Activated T-cell treated with anti-CD3 and anti-CD28 coated beads for 24 hours (primary cell): ENCODE data around the gene CEP192.

Experiments used
- DNase-seq: peaks from one replicate; pipeline ENCODE4 v3.0.0-alpha.2; 2020; ENCODE audit warnings: low read depth

Gene CEP192

GRCh38 chr18:13139885-13140450 is 148.8 kb downstream of the CEP192 start:
- no peak for DNase-seq

- no peak for DNase-seq
Observed at GRCh38 chr18:13141209-13141608, 150.0 kb downstream of the CEP192 start.

- no peak for DNase-seq
Observed at GRCh38 chr18:13145636-13146190, 154.6 kb downstream of the CEP192 start.

- no peak for DNase-seq
Observed at GRCh38 chr18:13147130-13147529, 156.0 kb downstream of the CEP192 start.

- DNase-seq = no peak
Observed at GRCh38 chr18:13151656-13152055, 160.5 kb downstream of the CEP192 start.

GRCh38 chr18:13158428-13158827 is 167.3 kb downstream of the CEP192 start:
- DNase-seq = no peak

GRCh38 chr18:13159579-13159978 is 168.4 kb downstream of the CEP192 start:
- DNase-seq = no peak

GRCh38 chr18:13161276-13161899 is 170.2 kb downstream of the CEP192 start:
- DNase-seq = no peak

- DNase-seq = no peak
Observed at GRCh38 chr18:13163167-13163927, 172.2 kb downstream of the CEP192 start.

- DNase-seq = no peak
Observed at GRCh38 chr18:13164406-13164805, 173.2 kb downstream of the CEP192 start.

- no peak for DNase-seq
Observed at GRCh38 chr18:13165636-13166423, 174.7 kb downstream of the CEP192 start.

- DNase-seq = no peak
Observed at GRCh38 chr18:13173578-13174145, 182.5 kb downstream of the CEP192 start.
